Measurements from ENCODE around the gene USP11.

GRCh38 chrX:47221756-47222155 lies 11.1 kb upstream of the USP11 start:
- no peak for TF ChIP-seq CTCF (optimal IDR thresholded peaks at IDR 0.05 in 1 of 3, IDR thresholded peaks at IDR 0.05 in 1 of 3, conservative IDR thresholded peaks at IDR 0.05 in 1 of 3; ENCODE audit: extremely low read depth in 1 of 3, insufficient read depth in 2 of 3, low read length in 3 of 3)
- no peak for TF ChIP-seq EZH2 (IDR thresholded peaks at IDR 0.05; ENCODE audit: low read length)
